H9 (cell line): ENCODE results near the gene AP3B2. TPM values are rescaled to one million over a fixed set of nuclear protein-coding genes. Genes with fewer than 3 reads are reported as not detected.

ENCODE experiments used
- DNase-seq: peaks from one replicate; pipeline ENCODE4 v3.0.0-alpha.2; 2017
- H2AFZ ChIP-seq: one replicate; pipeline ENCODE4 v1.6.1; 2013; ENCODE audit warnings: mild to moderate bottlenecking, low read length, control low read depth, moderate library complexity
- H2AK5ac ChIP-seq: 2 replicates; pipeline ENCODE4 v1.6.1; 2013; ENCODE audit warnings: low read length, control low read depth, mixed read lengths; ENCODE audit not compliant: insufficient read length
- H2BK120ac ChIP-seq: one replicate; pipeline ENCODE4 v1.6.1; 2013; ENCODE audit warnings: low read depth, mild to moderate bottlenecking, low read length, control low read depth, inconsistent platforms; ENCODE audit not compliant: poor library complexity, severe bottlenecking
- H2BK12ac ChIP-seq: 2 replicates; pipeline ENCODE4 v1.6.1; 2013; ENCODE audit warnings: low read length, control low read depth, mixed read lengths, low read depth; ENCODE audit not compliant: insufficient read length
- H2BK15ac ChIP-seq: 2 replicates; pipeline ENCODE4 v1.6.1; 2013; ENCODE audit warnings: low read depth, low read length, control low read depth
- H2BK20ac ChIP-seq: one replicate; pipeline ENCODE4 v1.6.1; 2013; ENCODE audit warnings: low read depth, mild to moderate bottlenecking, low read length, control low read depth, inconsistent platforms; ENCODE audit not compliant: poor library complexity, severe bottlenecking
- H2BK5ac ChIP-seq: 2 replicates; pipeline ENCODE4 v1.6.1; 2013; ENCODE audit warnings: low read length, control low read depth, mixed read lengths; ENCODE audit not compliant: insufficient read length
- H3K14ac ChIP-seq: 2 replicates; pipeline ENCODE4 v1.6.1; 2013; ENCODE audit warnings: low read length, control low read depth; ENCODE audit not compliant: insufficient read depth
- H3K18ac ChIP-seq: 2 replicates; pipeline ENCODE4 v1.6.1; 2013; ENCODE audit warnings: low read depth, mild to moderate bottlenecking, mixed read lengths, low read length, control low read depth; ENCODE audit not compliant: insufficient read length
- H3K23ac ChIP-seq: 2 replicates; pipeline ENCODE4 v1.6.1; 2013; ENCODE audit warnings: low read length, control low read depth, mixed read lengths, low read depth; ENCODE audit not compliant: insufficient read length
- H3K23me2 ChIP-seq: 2 replicates; pipeline ENCODE4 v1.6.1; 2013; ENCODE audit warnings: low read depth, mild to moderate bottlenecking, mixed read lengths, low read length, control low read depth; ENCODE audit not compliant: insufficient read length, poor library complexity, severe bottlenecking
- H3K27ac ChIP-seq: 2 replicates; pipeline ENCODE4 v1.5.1; 2013; ENCODE audit warnings: low read length, control low read depth, mixed read lengths, low read depth; ENCODE audit not compliant: insufficient read length
- H3K27me3 ChIP-seq: 2 replicates; pipeline ENCODE4 v1.6.1; 2013; ENCODE audit warnings: low read length, control low read depth, inconsistent platforms; ENCODE audit not compliant: insufficient read depth
- H3K4ac ChIP-seq: 2 replicates; pipeline ENCODE4 v1.6.1; 2013; ENCODE audit warnings: low read depth, mild to moderate bottlenecking, control low read depth, inconsistent platforms, low read length, moderate library complexity
- H3K4me1 ChIP-seq: 2 replicates; pipeline ENCODE4 v1.6.1; 2013; ENCODE audit warnings: low read length, control low read depth, inconsistent platforms; ENCODE audit not compliant: insufficient read depth
- H3K4me2 ChIP-seq: 2 replicates; pipeline ENCODE4 v1.6.1; 2013; ENCODE audit warnings: low read length, control low read depth, mixed read lengths; ENCODE audit not compliant: insufficient read length, insufficient read depth
- H3K56ac ChIP-seq: 2 replicates; pipeline ENCODE4 v1.6.1; 2013; ENCODE audit warnings: low read depth, mild to moderate bottlenecking, mixed read lengths, low read length, control low read depth; ENCODE audit not compliant: insufficient read length
- H3K79me1 ChIP-seq: 2 replicates; pipeline ENCODE4 v1.6.1; 2013; ENCODE audit warnings: low read depth, mild to moderate bottlenecking, moderate library complexity, low read length, control low read depth, inconsistent platforms; ENCODE audit not compliant: insufficient read depth, poor library complexity, severe bottlenecking
- H3K79me2 ChIP-seq: 2 replicates; pipeline ENCODE4 v1.6.1; 2013; ENCODE audit warnings: low read length, control low read depth, inconsistent platforms; ENCODE audit not compliant: insufficient read depth
- H3K9ac ChIP-seq: 2 replicates; pipeline ENCODE4 v1.6.1; 2013; ENCODE audit warnings: low read length, control low read depth, mixed read lengths; ENCODE audit not compliant: insufficient read length; ENCODE audit errors: extremely low read depth
- H3K9me3 ChIP-seq: one replicate; pipeline ENCODE4 v1.6.1; 2013; ENCODE audit warnings: low read depth, low read length, inconsistent platforms; ENCODE audit not compliant: control insufficient read depth
- H3T11ph ChIP-seq: one replicate; pipeline ENCODE4 v1.6.1; 2013; ENCODE audit warnings: mild to moderate bottlenecking, low read length, control low read depth, inconsistent platforms
- H4K20me1 ChIP-seq: one replicate; pipeline ENCODE4 v1.6.1; 2013; ENCODE audit not compliant: control insufficient read depth, insufficient read length, insufficient read depth
- H4K5ac ChIP-seq: 2 replicates; pipeline ENCODE4 v1.6.1; 2013; ENCODE audit warnings: low read depth, mild to moderate bottlenecking, mixed read lengths, low read length, control low read depth; ENCODE audit not compliant: insufficient read length
- H4K8ac ChIP-seq: replicated peaks from 2 replicates; pipeline ENCODE4 v1.6.1; 2013; ENCODE audit warnings: low read length, control low read depth, mixed read lengths, low read depth; ENCODE audit not compliant: insufficient read length
- H4K91ac ChIP-seq: 2 replicates; pipeline ENCODE4 v1.6.1; 2013; ENCODE audit warnings: low read depth, mild to moderate bottlenecking, moderate library complexity, mixed read lengths, low read length, control low read depth; ENCODE audit not compliant: insufficient read length
- H3K27ac Mint-ChIP-seq, 3 experiments: 2 replicates in 2 of 3; 3 replicates in 1 of 3; pipeline ENCODE4 v1.8.0; 2020 to 2021; ENCODE audit warnings: mixed read lengths in 3 of 3, mild to moderate bottlenecking in 1 of 3, moderate library complexity in 1 of 3
- H3K27me3 Mint-ChIP-seq: 2 replicates; pipeline ENCODE4 v1.8.0; 2021; ENCODE audit warnings: low read depth, mild to moderate bottlenecking, moderate library complexity, mixed read lengths
- H3K36me3 Mint-ChIP-seq, 3 experiments: 2 replicates in 2 of 3; 3 replicates in 1 of 3; pipeline ENCODE4 v1.8.0; 2020 to 2021; ENCODE audit warnings: low read depth in 3 of 3, mixed read lengths in 3 of 3; ENCODE audit not compliant: insufficient read depth in 1 of 3
- H3K4me1 Mint-ChIP-seq, 2 experiments: 2 replicates each; pipeline ENCODE4 v1.8.0; 2020; ENCODE audit warnings: mixed read lengths in 2 of 2
- H3K4me3 Mint-ChIP-seq, 2 experiments: 2 replicates in 1 of 2; 3 replicates in 1 of 2; pipeline ENCODE4 v1.8.0; 2020 to 2021; ENCODE audit warnings: mild to moderate bottlenecking in 2 of 2, mixed read lengths in 2 of 2, moderate library complexity in 1 of 2
- H3K9me3 Mint-ChIP-seq, 2 experiments: 2 replicates in 1 of 2; 3 replicates in 1 of 2; pipeline ENCODE4 v1.8.0; 2020; ENCODE audit warnings: mild to moderate bottlenecking in 2 of 2, mixed read lengths in 2 of 2, moderate library complexity in 1 of 2
- WGBS: extraction: QIAGEN DNeasy Blood & Tissue Kit; methylation state at CpG from one replicate; pipeline ENCODE4 v1.1.7; 2013; ENCODE audit warnings: missing lambda C conversion rate, low lambda C conversion rate, mixed read lengths; ENCODE audit not compliant: insufficient read length; ENCODE audit errors: extremely low coverage; 5-methylcytosine and 5-hydroxymethylcytosine counted together
- total RNA-seq: library from RNA; stranded (reverse); gene quantifications from 2 replicates; pipeline ENCODE4 v1.2.1, GENCODE V29; 2021
- TF ChIP-seq, protein P1 (sequence below): fragments of 200-600 bp; sonication (generic); conservative IDR thresholded peaks from 3 replicates; pipeline ENCODE4 v1.8.0; 2021; ENCODE audit warnings: antibody characterized with exemption, mild to moderate bottlenecking

The AP3B2 gene
- total RNA-seq, 1 experiment from 2014 or later, result 10.6 TPM

DNA sequence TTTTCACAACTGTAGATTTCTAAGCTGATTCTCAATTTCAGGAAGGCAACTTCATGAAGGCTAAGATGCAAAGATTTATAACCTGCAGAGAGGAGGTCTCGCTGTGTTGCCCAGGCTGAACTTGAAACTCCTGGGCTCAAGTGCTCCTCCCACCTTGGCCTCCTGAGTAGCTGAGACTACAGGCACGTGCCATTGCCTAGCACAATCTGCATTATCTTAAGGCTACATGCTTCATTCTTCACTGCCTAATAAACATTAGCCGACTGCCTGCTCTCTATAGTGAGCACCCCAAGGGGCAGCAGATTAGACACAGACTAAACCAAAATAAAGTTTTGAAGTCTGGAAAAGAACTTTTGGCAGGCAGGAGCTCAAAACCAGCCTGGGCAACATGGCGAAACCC, 79.6 kb downstream of the AP3B2 start:
- 0 out of 2 replicates have a peak, but pooled peaks cover 1% of the 10 kb centered on the region for H3K27me3 Mint-ChIP-seq
- H3K4me1 ChIP-seq, result no peaks in the 10 kb centered on the region
- H3K14ac ChIP-seq, result no peak overlapping the region
- no peak overlapping the region for H3K4me2 ChIP-seq
- H3K56ac ChIP-seq, result no peak overlapping the region
- no peak overlapping the region for H2BK12ac ChIP-seq
- no peak overlapping the region for H2BK5ac ChIP-seq
- no peak overlapping the region for H3K4ac ChIP-seq
- no peak overlapping the region for H2BK20ac ChIP-seq
- no peak overlapping the region for H3K27ac Mint-ChIP-seq
- H3K79me2 ChIP-seq, result no peaks in the 10 kb centered on the region
- H3K79me1 ChIP-seq, result no peaks in the 10 kb centered on the region
- no peak overlapping the region for H3K9ac ChIP-seq
- TF ChIP-seq, protein P1, sequence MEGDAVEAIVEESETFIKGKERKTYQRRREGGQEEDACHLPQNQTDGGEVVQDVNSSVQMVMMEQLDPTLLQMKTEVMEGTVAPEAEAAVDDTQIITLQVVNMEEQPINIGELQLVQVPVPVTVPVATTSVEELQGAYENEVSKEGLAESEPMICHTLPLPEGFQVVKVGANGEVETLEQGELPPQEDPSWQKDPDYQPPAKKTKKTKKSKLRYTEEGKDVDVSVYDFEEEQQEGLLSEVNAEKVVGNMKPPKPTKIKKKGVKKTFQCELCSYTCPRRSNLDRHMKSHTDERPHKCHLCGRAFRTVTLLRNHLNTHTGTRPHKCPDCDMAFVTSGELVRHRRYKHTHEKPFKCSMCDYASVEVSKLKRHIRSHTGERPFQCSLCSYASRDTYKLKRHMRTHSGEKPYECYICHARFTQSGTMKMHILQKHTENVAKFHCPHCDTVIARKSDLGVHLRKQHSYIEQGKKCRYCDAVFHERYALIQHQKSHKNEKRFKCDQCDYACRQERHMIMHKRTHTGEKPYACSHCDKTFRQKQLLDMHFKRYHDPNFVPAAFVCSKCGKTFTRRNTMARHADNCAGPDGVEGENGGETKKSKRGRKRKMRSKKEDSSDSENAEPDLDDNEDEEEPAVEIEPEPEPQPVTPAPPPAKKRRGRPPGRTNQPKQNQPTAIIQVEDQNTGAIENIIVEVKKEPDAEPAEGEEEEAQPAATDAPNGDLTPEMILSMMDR, result no peak
- H4K8ac ChIP-seq, result no peak overlapping the region
- H3T11ph ChIP-seq, result no peak overlapping the region
- H2AK5ac ChIP-seq, result no peak overlapping the region
- no peak overlapping the region for H3K27ac ChIP-seq
- no peaks in the 10 kb centered on the region for H3K27me3 ChIP-seq
- H3K9me3 ChIP-seq, result no peaks in the 10 kb centered on the region
- H3K23me2 ChIP-seq, result no peaks in the 10 kb centered on the region
- no peaks in the 10 kb centered on the region for H3K36me3 Mint-ChIP-seq
- no peak overlapping the region for H4K5ac ChIP-seq
- no peak overlapping the region for H3K23ac ChIP-seq
- DNase-seq, result no peak
- H3K18ac ChIP-seq, result no peak overlapping the region
- H3K4me1 Mint-ChIP-seq, result no peaks in the 10 kb centered on the region
- H2BK120ac ChIP-seq, result no peak overlapping the region
- no CpG with 5 or more reads among the region's 4 CpGs for WGBS
- H2AFZ ChIP-seq, result no peak overlapping the region
- H4K91ac ChIP-seq, result no peak overlapping the region
- H2BK15ac ChIP-seq, result no peak overlapping the region
- no peaks in the 10 kb centered on the region for H4K20me1 ChIP-seq
- H3K9me3 Mint-ChIP-seq, result no peaks in the 10 kb centered on the region
- H3K4me3 Mint-ChIP-seq, result no peak overlapping the region
